GM23248 (cell line): ENCODE measurements around the gene GRIP1. TPM values are rescaled to one million over a fixed set of nuclear protein-coding genes. Genes with fewer than 3 reads are reported as not detected.

Experiments used
- DNase-seq: peaks from one replicate; pipeline ENCODE4 v3.0.0-alpha.2; 2015
- H2AFZ ChIP-seq: fragments of 200-600 bp; sonication (generic); 2 replicates; pipeline ENCODE4 v1.6.1; 2016; ENCODE audit warnings: antibody characterized with exemption
- H3F3A ChIP-seq: fragments of 200-600 bp; sonication (generic); 2 replicates; pipeline ENCODE4 v1.6.1; 2016; ENCODE audit warnings: mild to moderate bottlenecking, antibody characterized with exemption, mixed run types; ENCODE audit not compliant: insufficient read depth
- H3K27ac ChIP-seq: fragments of 200-600 bp; sonication (generic); 2 replicates; pipeline ENCODE4 v1.5.1; 2016; ENCODE audit warnings: mild to moderate bottlenecking
- H3K27me3 ChIP-seq: fragments of 200-600 bp; sonication (generic); replicated peaks from 2 replicates; pipeline ENCODE4 v1.6.1; 2016; ENCODE audit warnings: mild to moderate bottlenecking; ENCODE audit not compliant: insufficient read depth
- H3K36me3 ChIP-seq: fragments of 200-600 bp; sonication (generic); 2 replicates; pipeline ENCODE4 v1.6.1; 2016; ENCODE audit warnings: low read depth, mild to moderate bottlenecking
- H3K4me1 ChIP-seq: fragments of 200-600 bp; sonication (generic); 2 replicates; pipeline ENCODE4 v1.6.1; 2016; ENCODE audit warnings: mild to moderate bottlenecking; ENCODE audit not compliant: insufficient read depth
- H3K4me2 ChIP-seq: fragments of 200-600 bp; sonication (generic); one replicate; pipeline ENCODE4 v1.6.1; 2016; ENCODE audit warnings: mild to moderate bottlenecking; ENCODE audit not compliant: unreplicated experiment
- H3K4me3 ChIP-seq: fragments of 200-600 bp; sonication (generic); 2 replicates; pipeline ENCODE4 v1.5.1; 2016; ENCODE audit warnings: mild to moderate bottlenecking
- H3K79me2 ChIP-seq: fragments of 200-600 bp; sonication (generic); 2 replicates; pipeline ENCODE4 v1.6.1; 2016; ENCODE audit warnings: mild to moderate bottlenecking; ENCODE audit not compliant: insufficient read depth
- H3K9ac ChIP-seq: fragments of 200-600 bp; sonication (generic); 2 replicates; pipeline ENCODE4 v1.6.1; 2016; ENCODE audit warnings: mild to moderate bottlenecking
- H3K9me2 ChIP-seq: fragments of 200-600 bp; sonication (generic); 2 replicates; pipeline ENCODE4 v1.6.1; 2016; ENCODE audit warnings: mixed run types, mild to moderate bottlenecking, moderate library complexity; ENCODE audit not compliant: insufficient read depth
- H3K9me3 ChIP-seq: fragments of 200-600 bp; sonication (generic); one replicate; pipeline ENCODE4 v1.6.1; 2017; ENCODE audit warnings: low read depth
- H4K20me1 ChIP-seq: fragments of 200-600 bp; sonication (generic); 2 replicates; pipeline ENCODE4 v1.6.0; 2016; ENCODE audit not compliant: insufficient read depth
- EZH2 ChIP-seq: fragments of 200-600 bp; sonication (generic); IDR thresholded peaks from 2 replicates; pipeline ENCODE4 v1.6.1; 2018; ENCODE audit warnings: antibody characterized with exemption, mild to moderate bottlenecking; ENCODE audit not compliant: insufficient read depth, poor library complexity, severe bottlenecking
- EZH2phosphoT487 ChIP-seq: fragments of 200-600 bp; sonication (generic); IDR thresholded peaks from 2 replicates; pipeline ENCODE4 v1.6.1; 2018; ENCODE audit warnings: antibody characterized with exemption, moderate library complexity, mild to moderate bottlenecking, low read depth; ENCODE audit not compliant: insufficient read depth
- WGBS, 2 experiments: methylation state at CpG; one replicate each; pipeline ENCODE4 v1.1.6; 2015 to 2017; ENCODE audit warnings: low lambda C conversion rate in 2 of 2, low coverage in 1 of 2; ENCODE audit errors: missing lambda C conversion rate in 2 of 2; 5-methylcytosine and 5-hydroxymethylcytosine counted together
- in situ Hi-C: fragments of 300-500 bp; cut with MboI; formaldehyde crosslinking; loops from 2 replicates; pipeline ENCODE4 v1.15.0; 2020
- polyA plus RNA-seq: library from polyadenylated mRNA; unstranded; fragments of >200 nt; fragmentation: Nextera tagmentation; extraction: Ambion mirVana; gene quantifications from 2 replicates; pipeline ENCODE4 v1.2.1, GENCODE V29; 2016
- total RNA-seq: library from RNA; depleted of rRNA; stranded (reverse); fragments of >200 nt; shearing (Covaris generic); gene quantifications from 2 replicates; pipeline ENCODE4 v1.2.3, GENCODE V29; 2014

The GRIP1 gene
- total and polyA plus RNA-seq, 2 experiments from 2014 or later: not detected

DNA sequence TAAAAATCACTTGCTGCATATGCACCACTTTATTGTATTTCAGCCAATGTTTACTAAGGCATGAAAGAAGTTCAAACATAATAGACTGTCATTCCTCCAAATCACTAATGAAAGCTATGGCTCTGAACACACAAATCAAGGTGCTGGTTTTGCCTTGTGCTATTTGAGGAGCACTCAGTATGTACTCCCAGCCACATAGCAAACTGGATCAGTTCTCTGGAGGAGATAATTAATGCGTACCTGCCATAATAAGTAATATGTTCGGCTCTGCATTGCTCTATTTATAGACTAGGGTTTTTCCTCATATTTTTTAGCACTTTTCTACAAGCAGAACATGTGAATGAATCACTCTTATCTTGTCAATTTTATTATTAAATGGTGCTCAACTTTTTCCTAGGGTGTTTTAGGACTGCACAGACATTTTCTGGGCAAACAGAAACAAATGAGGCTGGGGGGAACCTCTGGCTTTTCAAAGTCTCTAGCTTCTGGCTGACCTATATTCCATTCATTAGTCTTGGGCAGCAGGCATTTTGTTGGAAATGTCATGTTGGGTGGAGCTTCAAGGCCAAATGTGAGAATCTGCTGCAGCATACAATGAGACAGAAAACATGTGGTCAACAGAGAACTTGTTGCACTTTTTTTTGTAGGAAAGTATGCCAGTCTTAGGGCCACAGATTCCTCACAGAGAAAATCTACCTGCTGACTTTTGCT lies 88.4 kb downstream of the GRIP1 start:
- in situ Hi-C loops: no loop called here
- Histone ChIP-seq H3K4me2 (no peak overlapping the region), H3K27ac (no peak overlapping the region), H3K9ac (no peak overlapping the region), H3K9me3 (no peaks in the 10 kb centered on the region), H3F3A (no peaks in the 10 kb centered on the region), H4K20me1 (no peaks in the 10 kb centered on the region), H3K27me3 (no peaks in the 10 kb centered on the region; the same call in 1 of the 2 replicates), H3K4me3 (no peak overlapping the region), H3K79me2 (no peaks in the 10 kb centered on the region), H3K36me3 (no peaks in the 10 kb centered on the region), H3K9me2 (no peaks in the 10 kb centered on the region), H2AFZ (no peak overlapping the region), H3K4me1 (no peaks in the 10 kb centered on the region)
- WGBS, 2 experiments: 38 to 51% methylated on average over 2 of the region's 2 CpGs
- TF ChIP-seq EZH2 (no peak), EZH2phosphoT487 (no peak)
- DNase-seq: no peak

DNA sequence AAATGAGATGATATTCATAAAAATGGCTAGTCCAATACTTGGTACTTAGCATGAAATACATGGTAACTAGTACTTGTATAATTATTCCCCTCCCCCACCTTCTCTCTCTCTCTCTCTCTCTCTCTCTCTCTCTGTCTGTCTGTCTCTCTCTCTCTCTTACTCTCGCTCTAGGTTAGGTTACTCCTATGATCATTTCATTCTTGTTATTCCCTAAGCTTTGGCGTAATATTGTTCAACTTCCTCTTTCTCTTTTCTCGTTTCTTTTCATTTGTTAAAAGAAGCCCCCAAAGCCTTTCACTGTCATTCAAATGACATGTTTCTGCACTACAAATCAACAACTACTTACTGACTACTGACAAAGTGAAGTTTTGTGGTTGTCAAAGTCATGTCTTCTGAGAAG lies 89.8 kb downstream of the GRIP1 start:
- H3K79me2 ChIP-seq: no peaks in the 10 kb centered on the region
- no peak overlapping the region for H3K4me2 ChIP-seq
- no peak overlapping the region for H2AFZ ChIP-seq
- H3K9ac ChIP-seq: no peak overlapping the region
- H3K36me3 ChIP-seq: no peaks in the 10 kb centered on the region
- no peaks in the 10 kb centered on the region for H3K9me3 ChIP-seq
- H3K27me3 ChIP-seq: no peaks in the 10 kb centered on the region; the same call in 1 of the 2 replicates
- in situ Hi-C loops: no loop called here
- 50 to 55% methylated on average over 3 of the region's 3 CpGs for WGBS, 2 experiments
- H3K4me1 ChIP-seq: no peaks in the 10 kb centered on the region
- H3K27ac ChIP-seq: no peak overlapping the region
- H3K9me2 ChIP-seq: no peaks in the 10 kb centered on the region
- no peak overlapping the region for H3K4me3 ChIP-seq
- no peak for TF ChIP-seq EZH2phosphoT487
- no peak for TF ChIP-seq EZH2
- no peaks in the 10 kb centered on the region for H4K20me1 ChIP-seq
- DNase-seq: no peak
- no peaks in the 10 kb centered on the region for H3F3A ChIP-seq

DNA sequence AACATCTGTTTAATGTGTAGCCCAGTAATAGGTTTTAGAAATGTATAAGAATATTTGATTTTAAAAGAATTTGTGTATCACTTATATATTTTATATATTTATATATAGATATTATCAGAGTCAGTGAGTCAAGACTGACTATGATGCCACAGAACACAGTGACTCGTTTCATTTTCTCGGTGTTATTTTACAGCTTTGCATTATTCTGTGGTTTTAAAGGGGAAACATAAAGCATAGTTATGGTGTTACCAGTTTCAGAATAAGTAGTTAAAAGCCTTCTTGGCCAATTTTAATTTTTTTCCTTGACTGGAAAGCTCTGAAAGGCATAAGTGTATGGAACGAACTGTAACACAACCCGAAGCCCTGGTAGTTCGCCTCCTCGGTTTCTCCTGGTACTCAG lies 91.0 kb downstream of the GRIP1 start:
- no peak overlapping the region for H3K27ac ChIP-seq
- no peaks in the 10 kb centered on the region for H3K36me3 ChIP-seq
- no peaks in the 10 kb centered on the region for H3K9me3 ChIP-seq
- no peak overlapping the region for H3K4me2 ChIP-seq
- no peaks in the 10 kb centered on the region; the same call in 1 of the 2 replicates for H3K27me3 ChIP-seq
- H3K4me3 ChIP-seq: no peak overlapping the region
- H3K9me2 ChIP-seq: no peaks in the 10 kb centered on the region
- 58 to 60% methylated on average over 6 of the region's 6 CpGs for WGBS, 2 experiments
- TF ChIP-seq EZH2 (no peak), EZH2phosphoT487 (no peak)
- no peak overlapping the region for H2AFZ ChIP-seq
- no peak for DNase-seq
- in situ Hi-C loops: no loop called here
- H3K4me1 ChIP-seq: no peaks in the 10 kb centered on the region
- H3K9ac ChIP-seq: no peak overlapping the region
- H4K20me1 ChIP-seq: no peaks in the 10 kb centered on the region
- H3F3A ChIP-seq: no peaks in the 10 kb centered on the region
- no peaks in the 10 kb centered on the region for H3K79me2 ChIP-seq

DNA sequence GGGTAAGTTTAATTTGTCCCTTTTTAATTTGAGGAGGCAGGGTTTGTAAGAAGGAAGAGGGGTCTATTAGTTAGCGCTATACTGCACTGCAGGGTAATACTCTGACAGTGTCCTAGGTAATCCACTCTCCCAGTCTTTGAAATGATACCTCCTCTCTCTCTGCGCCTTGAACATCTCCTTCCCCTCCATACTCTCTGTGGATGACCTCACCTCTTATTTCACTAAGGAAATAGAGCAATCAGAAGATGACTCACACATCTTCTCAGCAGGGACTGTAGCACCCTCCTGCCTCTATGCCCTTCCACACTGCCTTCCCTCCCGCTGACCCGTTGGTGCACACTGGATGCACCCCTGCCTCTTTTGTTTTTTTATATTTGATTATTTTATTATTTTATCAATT lies 94.2 kb downstream of the GRIP1 start:
- H3K27ac ChIP-seq: no peak overlapping the region
- in situ Hi-C loops: no loop called here
- H3K9me3 ChIP-seq: no peaks in the 10 kb centered on the region
- H3K4me3 ChIP-seq: no peak overlapping the region
- no peaks in the 10 kb centered on the region for H4K20me1 ChIP-seq
- no peak overlapping the region for H2AFZ ChIP-seq
- no peak for TF ChIP-seq EZH2
- TF ChIP-seq EZH2phosphoT487: no peak
- no peaks in the 10 kb centered on the region for H3K27me3 ChIP-seq
- WGBS, 2 experiments: 93 to 94% methylated on average over 4 of the region's 4 CpGs
- peak; percentile 1 for DNase-seq
- no peaks in the 10 kb centered on the region for H3K79me2 ChIP-seq
- no peaks in the 10 kb centered on the region for H3F3A ChIP-seq
- no peaks in the 10 kb centered on the region for H3K9me2 ChIP-seq
- H3K9ac ChIP-seq: no peak overlapping the region
- H3K4me2 ChIP-seq: no peak overlapping the region
- no peaks in the 10 kb centered on the region for H3K36me3 ChIP-seq
- no peaks in the 10 kb centered on the region for H3K4me1 ChIP-seq
